ENCODE results near the gene VPS50. TPM values are rescaled to one million over a fixed set of nuclear protein-coding genes. Genes with fewer than 3 reads are reported as not detected.

Gene VPS50
- total RNA-seq, 2 experiments from 2014 or later: 12.8 to 14.7 TPM

Other genes starting within 250 kb of the VPS50 start
- 10 to 100 TPM; 10.2 to 10.7 TPM for gene SAMD9, start 114.4 kb upstream of the VPS50 start, total RNA-seq
- gene SAMD9L, start 84.0 kb upstream of the VPS50 start, total RNA-seq: 10 to 100 TPM; 19.6 to 27.8 TPM
- gene HEPACAM2, start 5.9 kb upstream of the VPS50 start, total RNA-seq: not detected